Measurements from ENCODE around the gene CCND2. TPM values are rescaled to one million over a fixed set of nuclear protein-coding genes. Genes with fewer than 3 reads are reported as not detected.
A peak's percentile ranks its signal among the peaks of the same experiment; 100 is the strongest.

The CCND2 gene
- total and polyA plus RNA-seq, 9 of the 15 experiments (the other 6 are each of a cell fraction or from before 2014, with no cell fraction given) = 13.6 to 99.3 (median 39.6) TPM

- Histone ChIP-seq H3K27me3 (ENCODE audit: control insufficient read depth in 2 of 2, insufficient read depth in 2 of 2, low read length in 2 of 2) (peaks cover 0 to 6% of the 10 kb centered on the region in 2 experiments; a peak in 2 of 5 replicates), H3K79me2 (ENCODE audit: control insufficient read depth, insufficient read depth, low read length) (peaks cover 34% of the 10 kb centered on the region), H4K20me1 (replicated peaks; ENCODE audit: control insufficient read depth, insufficient read depth, low read length) (no peaks in the 10 kb centered on the region), H3K9ac (ENCODE audit: insufficient read depth in 1 of 2, low read depth in 2 of 2, low read length in 2 of 2) (peak overlapping the region; percentile 69 to 86), H3K9me3 (replicated peaks; ENCODE audit: control insufficient read depth, insufficient read depth, low read depth, low read length) (no peaks in the 10 kb centered on the region), H3K4me2 (ENCODE audit: insufficient read depth, low read length) (peak overlapping the region; percentile 83), H3K4me1 (replicated peaks in 1 of 2; ENCODE audit: control insufficient read depth in 2 of 2, insufficient read depth in 2 of 2, low read length in 2 of 2) (peaks cover 25 to 52% of the 10 kb centered on the region in 2 experiments), H3K9me1 (ENCODE audit: control insufficient read depth, insufficient read depth, low read length) (no peaks in the 10 kb centered on the region), H3K27ac (ENCODE audit: extremely low read depth, low read depth, low read length) (peak overlapping the region; percentile 93), H2AFZ (ENCODE audit: low read depth, low read length) (peak overlapping the region; percentile 96), H3K36me3 (ENCODE audit: control insufficient read depth, insufficient read depth, low read length) (peaks cover 11% of the 10 kb centered on the region; the same call in 2 of the 3 replicates), H3K4me3 (peak overlapping the region; percentile 81)
- BruUV-seq (replicated peaks) = no TSS peak
- ChIA-PET CTCF (ENCODE audit: low intra/inter-chr PET ratio) (no interaction called here), POLR2A (interaction anchor here (0.6 to 1.2 kb wide), 3 partner anchors 81 to 348 kb away, joined by 3 to 4 read pairs (median 4); no protein-coding TSS in a partner anchor)
- in situ Hi-C loops (cut with MboI) (no loop called here), intact Hi-C loops (cut with micrococcal nuclease) (no loop called here)
- WGBS (ENCODE audit: insufficient coverage, low coverage, missing lambda C conversion rate) = 1% methylated on average over 19 of the region's 43 CpGs
- FAIRE-seq (peak; percentile 54), ATAC-seq (peak; percentile 52), DNase-seq (ENCODE audit: extremely low read depth in 1 of 4, low spot score in 3 of 4) (peak; percentile 40 to 85 (median 69))
- peak; percentile 36 for TF ChIP-seq TBP (optimal IDR thresholded peaks at IDR 0.05; ENCODE audit: low read depth, low read length)
- no peak for TF ChIP-seq ZNF318 (IDR thresholded peaks at IDR 0.05; ENCODE audit: borderline replicate concordance in 1 of 2, low read depth in 1 of 2)
- TF ChIP-seq, protein P1, sequence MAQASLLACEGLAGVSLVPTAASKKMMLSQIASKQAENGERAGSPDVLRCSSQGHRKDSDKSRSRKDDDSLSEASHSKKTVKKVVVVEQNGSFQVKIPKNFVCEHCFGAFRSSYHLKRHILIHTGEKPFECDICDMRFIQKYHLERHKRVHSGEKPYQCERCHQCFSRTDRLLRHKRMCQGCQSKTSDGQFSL (CRISPR knock-in tag; IDR thresholded peaks at IDR 0.05) = no peak
- TF ChIP-seq, protein P1 (tag; IDR thresholded peaks at IDR 0.05) = peak in 1 of 2 experiments; percentile 67; a peak in 1 of 4 replicates
- TF ChIP-seq LEF1 (IDR thresholded peaks at IDR 0.05) = no peak
- no peak for TF ChIP-seq BRD9 (IDR thresholded peaks at IDR 0.05; ENCODE audit: low read depth, partially characterized antibody)
- peak; percentile 1; the same call in 1 of the 2 replicates for TF ChIP-seq GABPB1 (CRISPR knock-in tag; IDR thresholded peaks at IDR 0.05)
- peak; percentile 96 for TF ChIP-seq RFX5 (IDR thresholded peaks at IDR 0.05; ENCODE audit: low read depth, low read length)
Measured at GRCh38 chr12:4271717-4272423, 1.7 kb upstream of the CCND2 start.

Measured in K562 (cell line).